NCI-H748 (cell line): Measurements from ENCODE around the gene F7.

ENCODE experiments used
- DNase-seq: peaks from one replicate; lab custom pipeline; 2025; ENCODE audit not compliant: unreplicated experiment; lab: John Stamatoyannopoulos, UW

F7 gene

DNA sequence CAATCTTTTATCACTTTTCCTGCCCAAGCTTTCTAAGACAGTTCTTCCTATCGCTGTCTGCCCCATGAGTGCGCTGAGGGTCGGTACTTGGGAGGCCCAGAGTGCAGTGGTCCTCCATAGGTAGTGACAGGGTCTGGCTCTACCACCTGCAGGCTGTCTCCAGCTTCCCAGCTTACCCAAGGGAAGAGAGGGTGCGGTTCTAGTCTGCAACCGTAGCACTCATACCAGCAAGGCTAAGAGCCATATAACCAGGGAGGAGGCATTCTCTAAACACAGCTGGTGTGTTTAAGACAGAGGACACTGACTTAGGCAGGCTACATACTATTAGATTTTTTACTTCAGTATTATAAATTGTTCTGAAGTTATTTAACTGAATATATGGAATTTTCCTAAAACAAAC lies 61.1 kb downstream of the F7 start:
- DNase-seq, result no peak

DNA sequence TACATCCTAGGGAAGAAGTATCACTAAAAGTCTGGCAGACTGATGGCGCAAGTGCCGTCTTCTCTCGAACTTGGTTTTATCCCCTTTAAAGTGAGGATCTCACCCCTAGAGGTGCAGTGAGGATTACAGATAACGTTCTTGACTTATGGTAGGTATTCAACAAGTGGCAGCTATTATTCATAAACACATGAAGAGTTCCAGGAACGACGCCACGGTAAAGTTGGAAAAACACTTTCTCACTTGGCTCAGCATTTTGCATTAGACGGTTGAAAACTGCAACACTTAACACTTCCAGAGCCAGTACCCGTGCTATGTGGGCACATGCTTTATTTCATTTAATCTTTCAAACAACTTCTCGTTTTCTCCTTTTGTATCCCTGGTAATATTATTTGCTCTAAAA lies 61.6 kb downstream of the F7 start:
- DNase-seq, result no peak

DNA sequence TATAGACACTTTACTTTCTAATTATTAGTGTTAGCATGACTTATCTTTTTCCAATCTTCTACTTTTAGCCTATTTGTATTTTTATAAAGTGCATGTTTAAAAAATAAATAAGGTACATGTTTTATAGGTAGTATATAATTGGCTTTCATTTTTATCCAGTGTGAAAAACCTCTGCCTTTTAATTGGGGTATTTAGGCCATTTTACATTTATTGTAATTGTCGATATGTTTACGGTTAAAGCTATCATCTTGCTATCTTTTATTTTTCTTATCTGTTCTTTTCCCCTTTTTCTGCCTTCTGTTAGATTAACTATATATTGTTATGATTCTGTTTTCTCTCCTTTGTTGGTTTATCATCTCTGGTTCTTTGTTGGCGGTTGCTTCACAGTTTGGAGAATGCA lies 62.0 kb downstream of the F7 start:
- DNase-seq, result no peak

DNA sequence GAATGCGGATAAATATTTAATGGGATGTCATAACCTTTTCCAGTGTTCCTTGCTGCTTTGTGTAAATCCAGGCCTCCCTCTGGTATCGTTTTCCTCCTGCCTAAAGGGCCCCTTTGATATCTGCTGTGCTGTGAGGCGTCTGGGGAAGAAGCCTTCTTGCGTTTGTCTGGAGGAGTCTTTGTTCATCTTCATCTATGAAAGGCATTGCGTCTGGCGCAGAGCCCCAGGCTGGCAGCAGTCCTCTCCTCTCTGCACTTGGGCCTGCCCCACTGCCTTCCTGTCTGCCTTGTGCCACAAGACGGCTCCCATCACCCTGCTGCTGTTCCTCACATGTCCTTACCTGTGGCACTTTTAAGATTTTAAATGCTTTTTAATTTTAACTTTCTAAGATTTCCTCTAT lies 62.6 kb downstream of the F7 start:
- DNase-seq, result no peak

DNA sequence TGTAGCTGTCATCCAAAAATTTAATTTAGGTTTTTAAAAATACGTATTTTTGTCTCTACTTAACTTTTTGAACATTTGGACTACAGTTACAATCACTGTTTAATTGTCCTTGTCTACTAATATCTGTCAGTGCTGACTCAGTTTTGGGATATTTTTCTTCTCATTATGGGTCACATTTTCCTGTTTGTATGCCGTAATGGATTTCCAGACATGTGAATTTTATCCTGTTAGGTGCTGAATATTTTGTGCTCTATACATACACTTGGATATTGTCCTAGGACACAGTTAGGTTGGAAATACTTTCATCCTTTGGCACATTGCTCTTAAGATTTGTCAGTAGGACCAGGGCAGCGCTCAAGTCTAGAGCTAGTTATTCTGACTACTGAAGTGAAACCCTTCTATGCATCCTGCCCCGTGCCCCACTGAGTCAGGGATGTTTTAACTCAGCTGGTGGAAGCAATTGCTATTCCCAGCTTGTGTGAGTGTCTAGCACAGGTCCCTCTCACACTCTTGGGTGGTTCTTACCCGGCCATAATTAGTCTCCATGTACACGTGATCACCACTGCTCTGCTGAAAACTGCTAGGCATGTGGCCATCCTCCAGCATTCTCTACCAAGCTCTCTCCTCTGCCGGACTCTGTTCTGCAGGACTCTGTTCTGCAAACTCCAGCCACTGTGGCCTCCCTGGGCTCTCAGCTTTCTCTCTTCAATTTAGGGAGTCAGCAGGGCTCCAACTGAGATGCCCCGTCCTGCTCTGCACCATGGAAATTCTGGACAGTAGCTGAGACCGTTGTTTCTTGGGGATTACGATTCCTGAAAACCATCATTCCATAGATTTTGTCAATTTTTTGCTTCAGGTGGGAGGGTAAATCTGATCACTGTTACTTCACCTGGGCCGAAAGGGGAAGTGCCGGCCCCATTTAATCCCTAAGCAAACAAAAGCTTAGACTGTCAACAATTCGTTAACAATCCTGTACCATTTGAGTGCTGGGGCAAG lies 64.0 kb downstream of the F7 start:
- peak; percentile 59 for DNase-seq
